Measurements from ENCODE around the gene MIOX.

MIOX gene

DNA sequence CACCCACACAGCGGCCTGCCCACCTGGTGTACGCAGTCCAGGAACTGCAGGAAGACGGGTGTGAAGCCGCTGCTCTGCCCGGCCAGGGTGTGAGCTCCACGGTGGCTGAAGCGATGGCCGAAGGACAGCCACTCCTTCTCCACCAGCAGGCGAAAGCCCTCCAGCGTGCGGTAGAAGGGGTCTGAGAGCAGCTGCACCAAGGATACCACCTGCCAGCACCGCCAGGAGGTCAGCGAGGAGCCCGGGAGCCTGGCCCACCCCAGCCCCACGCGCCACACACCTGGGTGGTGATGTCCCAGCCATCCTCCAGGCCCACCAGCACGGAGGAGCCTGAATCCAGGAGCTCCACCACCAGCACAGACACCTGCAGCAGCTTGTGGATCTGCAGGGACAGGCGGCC is 31.5 kb upstream of the MIOX start:
- DNase-seq = no peak

DNA sequence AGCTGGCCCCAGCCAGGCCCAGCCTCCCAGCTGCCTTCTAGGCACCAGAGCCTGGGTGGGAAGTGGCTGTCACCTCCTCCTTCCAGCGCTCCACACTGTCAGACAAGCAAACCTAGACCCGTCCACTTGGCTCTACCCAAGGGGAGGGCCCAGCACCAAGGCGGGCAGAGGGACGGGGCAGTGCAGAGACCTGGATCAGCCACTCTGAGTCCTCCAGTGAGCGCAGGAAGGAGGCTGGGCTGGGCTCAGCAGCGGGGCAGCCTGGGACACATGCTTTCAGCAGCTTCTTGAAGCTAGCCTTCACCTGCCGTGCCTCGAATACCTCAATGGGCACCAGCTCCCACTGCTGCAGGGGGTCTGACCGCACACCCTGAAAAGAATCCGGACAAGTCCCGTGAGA is 30.6 kb upstream of the MIOX start:
- no peak for DNase-seq

DNA sequence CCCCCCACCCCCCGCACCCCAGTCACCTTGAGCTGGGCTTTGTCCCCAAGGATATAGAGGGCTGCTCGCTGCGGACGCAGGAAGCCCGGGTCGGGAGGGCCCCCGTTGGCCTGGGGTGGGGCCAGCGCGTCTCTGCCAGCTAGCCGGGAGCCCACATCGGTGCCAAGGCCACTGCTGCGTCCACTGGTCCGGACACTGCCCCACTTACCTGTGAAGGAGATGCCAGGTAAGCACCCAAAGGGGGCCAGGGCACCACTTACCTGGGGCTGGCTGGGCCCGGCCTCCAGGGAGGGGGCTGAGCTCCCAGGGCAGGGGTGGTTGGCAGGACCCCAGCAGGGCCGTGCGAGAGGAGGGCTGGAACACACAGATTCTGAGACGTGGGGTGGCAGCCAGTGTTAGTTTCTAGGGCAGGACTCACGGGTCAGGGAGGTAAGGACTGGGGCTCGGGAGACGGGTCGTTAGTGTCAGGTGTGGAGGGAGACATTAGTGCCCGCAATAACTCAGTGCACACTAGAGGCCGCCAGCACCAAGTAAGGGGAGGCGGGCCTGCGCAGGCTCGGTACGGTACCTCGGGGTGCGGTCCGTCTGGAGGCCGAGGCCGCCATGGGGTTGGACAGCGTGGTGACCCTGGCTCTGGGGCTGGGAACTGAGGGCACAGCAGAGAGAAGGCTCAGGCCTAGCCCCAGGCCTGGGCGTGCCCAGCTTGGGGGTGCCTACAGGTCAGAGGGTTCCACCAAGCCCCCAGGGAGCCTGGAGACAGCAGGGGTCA is 30.0 kb upstream of the MIOX start:
- DNase-seq = no peak

DNA sequence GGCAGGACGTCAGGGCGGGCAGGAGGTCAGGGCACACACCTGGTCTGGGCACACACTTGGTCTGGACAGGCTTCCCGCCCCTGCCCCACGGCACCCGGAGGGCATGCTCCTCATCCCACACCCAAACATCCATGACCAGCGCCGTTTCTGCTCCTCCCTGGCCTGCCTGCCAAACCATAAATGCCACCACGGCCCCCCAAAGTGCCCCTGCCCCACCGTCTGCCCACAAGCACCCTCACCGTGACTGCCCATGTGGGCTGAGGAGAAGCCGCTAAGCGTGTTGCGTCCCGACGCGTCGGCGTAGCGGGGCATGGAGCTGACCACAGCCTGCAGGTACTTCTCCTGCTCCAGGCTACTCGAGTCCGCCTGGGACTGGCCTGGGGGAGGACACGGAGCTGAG is 27.6 kb upstream of the MIOX start:
- DNase-seq = no peak

DNA sequence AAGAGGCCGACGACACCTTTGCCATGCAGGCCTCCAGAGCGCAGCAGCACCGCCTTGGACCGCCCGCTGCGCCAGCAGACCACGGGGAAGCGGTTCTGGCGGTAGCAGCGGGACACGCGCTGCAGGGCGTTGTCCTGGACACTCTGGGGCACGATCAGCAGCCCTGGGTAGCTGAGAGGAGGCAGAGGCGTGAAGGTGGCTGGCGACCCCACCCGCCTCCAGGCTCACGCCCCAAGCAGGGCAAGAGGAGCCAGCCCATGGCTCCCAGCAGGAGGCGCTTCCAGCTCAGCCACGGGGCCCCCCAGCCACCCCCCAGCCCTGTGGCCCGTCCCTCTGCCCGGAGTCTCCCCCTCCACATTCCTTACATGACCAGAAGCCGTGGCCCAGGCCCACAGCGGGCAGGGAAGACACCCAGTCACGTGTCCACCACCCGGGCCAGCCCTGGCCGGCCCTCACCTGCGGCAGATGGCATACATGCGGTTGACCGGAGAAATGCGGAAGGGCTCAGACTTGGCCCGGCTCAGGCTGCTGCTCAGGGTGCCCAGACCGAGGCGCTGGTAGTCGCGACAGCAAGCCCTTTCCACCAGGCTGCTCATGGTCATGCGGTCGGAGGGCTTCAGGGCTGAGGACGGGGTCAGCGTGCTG is 27.0 kb upstream of the MIOX start:
- no peak for DNase-seq

DNA sequence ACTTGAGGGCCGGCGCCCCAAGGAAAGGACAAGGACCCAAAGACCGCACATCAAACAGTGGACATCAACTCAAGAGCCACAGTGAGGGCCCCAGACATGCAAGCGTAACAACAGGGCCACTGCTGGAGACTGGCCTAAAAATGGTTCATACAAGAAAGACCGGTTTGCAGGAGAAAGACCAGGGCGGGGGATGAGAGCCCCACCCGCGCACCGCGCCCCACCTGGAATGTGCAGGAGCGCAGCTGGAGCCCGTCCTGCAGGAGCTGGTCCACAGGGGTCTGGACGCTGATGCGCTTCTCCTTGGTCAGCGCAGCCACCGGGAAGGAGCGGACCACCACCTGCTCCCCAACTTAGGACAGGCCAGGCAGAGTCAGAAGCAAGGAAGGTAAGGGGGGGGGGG is 25.7 kb upstream of the MIOX start:
- DNase-seq = no peak

DNA sequence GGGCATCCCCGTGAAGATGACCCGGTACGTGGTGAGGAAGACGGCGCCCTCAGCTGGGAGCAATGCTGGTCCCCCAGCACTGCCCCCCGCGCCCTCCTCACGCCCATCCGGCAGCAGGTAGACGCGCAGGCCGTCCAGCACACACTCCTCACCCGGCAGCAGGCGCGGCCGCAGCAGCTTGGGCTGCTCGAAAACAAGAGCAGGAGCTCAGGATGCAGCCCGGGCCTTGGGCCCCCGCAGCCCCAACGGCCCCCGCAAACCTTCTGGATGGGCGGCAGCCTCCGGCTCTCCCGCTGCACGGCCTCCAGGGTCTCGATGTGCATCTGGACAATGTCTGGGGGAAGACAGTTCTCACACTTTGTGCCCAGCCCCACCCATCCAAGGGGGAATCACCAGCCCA is 25.1 kb upstream of the MIOX start:
- DNase-seq = no peak

DNA sequence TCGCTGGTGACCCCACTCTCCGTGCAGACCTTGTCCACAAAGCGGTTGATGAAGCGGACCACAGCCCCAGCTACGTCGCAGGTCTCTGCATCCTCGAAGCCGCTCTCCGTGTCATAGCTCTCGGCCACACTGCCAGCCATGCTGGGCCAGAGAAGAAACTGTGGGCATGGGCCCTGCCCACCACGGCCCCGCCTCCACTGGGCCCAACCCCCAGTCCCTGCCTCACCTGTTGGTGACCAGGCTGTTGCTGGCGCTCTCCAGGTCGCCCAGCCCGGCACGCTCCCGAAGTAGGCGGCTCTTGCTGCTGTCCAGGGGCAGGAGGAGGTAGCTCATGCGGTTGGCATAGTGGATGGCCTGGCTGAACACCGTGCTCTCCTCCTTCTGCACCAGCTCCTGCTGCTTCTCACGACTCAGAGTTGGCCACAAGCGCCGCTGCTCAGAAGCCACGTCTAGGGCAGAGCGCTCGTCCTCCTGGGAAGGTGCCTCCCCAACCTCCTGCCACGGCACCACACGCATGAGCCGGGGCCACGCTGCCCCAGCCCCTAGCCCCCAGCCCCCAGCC is 24.6 kb upstream of the MIOX start:
- DNase-seq = no peak

DNA sequence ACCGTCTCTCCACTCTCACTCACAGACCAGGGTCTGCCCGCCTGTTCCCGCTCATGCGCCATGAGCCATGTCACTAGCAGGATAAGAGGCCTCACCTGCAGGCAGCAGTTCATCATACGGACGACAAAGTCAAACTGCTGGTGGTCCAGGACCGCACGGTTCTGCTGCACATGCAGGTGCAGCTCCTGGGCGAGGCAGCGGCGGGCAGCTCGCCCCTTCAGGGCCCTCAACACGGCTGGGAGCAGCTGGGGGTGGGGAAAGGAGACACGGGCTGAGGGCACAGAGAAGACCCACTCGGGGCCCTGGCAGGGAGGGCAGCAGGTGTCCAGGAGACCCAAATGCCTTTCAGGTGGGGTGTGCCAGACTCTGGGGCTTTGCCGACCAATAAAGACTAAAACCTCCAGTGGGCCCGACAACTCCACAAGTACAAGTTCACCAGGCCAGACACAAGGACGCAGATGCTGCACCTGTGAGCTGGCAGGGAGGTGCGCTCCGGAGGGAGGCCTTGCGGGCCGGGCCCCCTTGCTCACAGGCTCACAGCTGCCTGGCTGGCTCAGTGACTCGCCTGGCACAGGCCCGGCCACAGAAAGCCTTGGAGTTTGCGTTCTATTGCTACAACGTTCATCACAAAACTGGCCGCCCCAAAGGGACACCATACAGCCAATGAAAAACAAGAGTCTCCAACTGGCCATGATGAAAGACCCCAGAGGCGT is 23.3 kb upstream of the MIOX start:
- no peak for DNase-seq

DNA sequence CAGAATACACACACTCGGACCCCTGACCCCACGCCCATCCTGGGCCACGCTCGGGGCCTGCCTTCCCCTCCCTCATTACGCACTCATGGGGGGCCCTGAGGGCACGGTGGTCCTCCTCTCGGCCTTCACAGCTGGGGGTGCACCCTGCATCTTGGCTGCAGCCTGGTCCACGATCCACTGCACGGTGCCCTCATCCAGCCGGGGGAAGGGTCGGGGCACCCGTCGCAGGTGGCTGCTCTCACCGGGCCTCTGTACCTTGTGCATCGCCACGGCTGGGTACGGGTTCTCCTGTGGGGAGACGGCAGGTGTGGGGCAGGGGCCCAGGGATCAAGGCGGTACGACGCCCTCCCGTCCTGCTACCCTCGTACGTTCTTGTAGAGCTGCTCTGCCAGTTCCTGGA is 22.2 kb upstream of the MIOX start:
- DNase-seq = no peak

DNA sequence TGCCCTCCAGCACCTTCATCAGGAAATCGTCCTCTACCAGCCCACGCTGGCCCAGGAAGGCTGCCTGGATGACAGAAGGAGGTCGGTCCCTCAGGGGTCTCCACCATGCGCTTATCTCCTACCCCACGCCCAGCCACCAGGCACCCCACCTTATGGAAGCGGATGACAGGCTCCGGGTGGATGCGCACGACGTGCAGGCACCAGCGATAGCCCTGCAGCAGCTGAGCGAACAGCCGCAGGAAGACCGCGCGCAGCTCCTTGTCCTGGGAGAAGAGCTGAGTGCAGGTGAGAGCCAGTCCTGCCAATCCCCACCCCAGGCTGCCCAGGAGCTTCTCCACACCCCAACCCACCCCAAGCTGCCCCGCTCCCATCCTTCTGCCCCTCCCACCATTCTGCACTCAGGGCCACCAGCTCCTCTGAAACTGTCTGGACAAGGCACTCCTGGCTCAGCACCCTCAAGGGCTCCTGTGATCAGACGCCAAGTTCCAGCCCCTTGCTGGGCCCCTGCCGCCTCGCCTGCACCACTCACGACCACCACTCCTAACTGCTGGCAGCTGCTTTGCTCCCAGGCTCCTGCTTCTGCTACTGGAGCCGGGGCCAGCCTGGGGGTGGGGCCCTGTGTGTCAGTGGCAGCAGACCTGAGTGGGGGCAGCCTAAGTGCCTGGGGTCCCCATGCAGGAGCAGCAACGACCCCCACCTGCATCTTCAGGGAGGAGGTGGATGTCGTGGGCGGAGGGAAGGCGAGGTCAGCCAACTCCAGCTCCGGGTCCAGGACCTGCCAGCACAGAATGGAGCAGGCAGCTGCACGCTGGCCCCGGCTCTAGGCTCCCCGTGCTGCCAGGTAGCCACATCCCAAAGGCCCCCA is 21.4 kb upstream of the MIOX start:
- no peak for DNase-seq

DNA sequence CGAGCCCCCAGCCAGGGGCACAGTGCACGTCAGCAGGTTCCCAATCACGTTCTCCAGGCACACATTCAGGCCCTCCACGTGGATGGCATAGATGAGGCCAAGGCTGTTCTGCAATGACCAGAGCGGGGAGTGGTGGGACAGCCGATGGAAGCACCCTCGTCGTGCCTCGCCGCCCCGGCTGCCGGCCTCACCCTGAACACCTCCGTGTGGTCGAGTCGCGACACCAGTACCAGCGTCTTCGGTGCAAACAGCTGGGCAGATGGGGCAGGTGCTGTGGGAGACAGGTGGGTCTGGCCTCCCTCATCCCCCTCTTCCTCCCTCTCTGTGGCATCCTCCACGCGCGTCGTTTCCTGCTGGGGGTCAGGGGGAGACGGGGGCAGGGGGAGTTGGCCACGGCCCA is 19.3 kb upstream of the MIOX start:
- DNase-seq = no peak

DNA sequence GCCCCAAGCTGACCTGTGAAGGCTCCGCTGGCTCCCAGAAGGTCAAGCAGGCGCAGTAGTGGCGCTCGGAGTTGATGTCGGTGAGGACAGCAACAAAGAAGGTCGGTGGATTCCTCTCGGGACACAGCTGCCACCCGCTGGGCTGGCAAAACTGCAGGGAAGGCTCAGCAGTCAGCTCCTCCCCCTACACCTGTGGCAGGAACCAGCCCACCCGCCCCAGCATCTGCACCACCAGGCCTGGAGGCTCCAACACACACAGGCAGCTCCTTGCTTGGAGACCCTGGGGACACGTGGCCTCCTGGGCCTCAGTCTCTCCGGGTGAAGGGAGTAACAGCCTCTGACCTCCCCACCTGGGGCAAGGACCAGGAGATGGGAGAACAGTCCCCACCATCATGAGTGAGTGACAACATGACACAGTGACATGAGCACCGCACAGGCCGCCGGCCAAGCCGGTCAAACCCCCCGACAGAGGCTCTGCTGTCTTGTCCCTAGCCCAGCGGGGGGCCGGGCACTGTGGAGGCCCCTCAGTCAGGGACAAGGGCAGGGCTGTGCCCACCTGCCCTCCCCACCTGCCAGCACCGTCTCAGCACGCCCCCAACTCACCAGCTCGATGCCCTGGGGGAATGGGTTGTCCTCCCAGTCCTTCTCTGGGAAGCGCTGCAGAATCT is 18.8 kb upstream of the MIOX start:
- DNase-seq = no peak

DNA sequence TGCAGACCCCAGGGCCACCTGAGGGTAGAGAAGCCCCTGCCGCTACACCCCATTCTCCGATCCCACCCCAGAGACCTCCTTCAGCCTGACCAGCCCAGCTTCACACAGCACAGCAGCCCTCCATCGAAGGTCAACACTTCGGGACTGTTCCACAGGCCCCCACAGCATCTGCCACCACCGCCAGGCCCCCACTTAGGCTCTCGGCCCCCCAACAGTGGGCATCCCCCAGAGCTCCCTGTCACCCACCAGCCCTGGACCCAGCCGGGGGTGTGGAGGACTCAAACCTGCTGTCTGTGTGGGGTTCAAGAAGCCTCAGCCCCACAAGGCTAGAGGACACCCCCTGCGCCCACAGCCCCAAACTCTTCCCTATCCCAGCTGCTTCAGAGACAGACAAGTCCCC is 18.0 kb upstream of the MIOX start:
- DNase-seq = no peak

DNA sequence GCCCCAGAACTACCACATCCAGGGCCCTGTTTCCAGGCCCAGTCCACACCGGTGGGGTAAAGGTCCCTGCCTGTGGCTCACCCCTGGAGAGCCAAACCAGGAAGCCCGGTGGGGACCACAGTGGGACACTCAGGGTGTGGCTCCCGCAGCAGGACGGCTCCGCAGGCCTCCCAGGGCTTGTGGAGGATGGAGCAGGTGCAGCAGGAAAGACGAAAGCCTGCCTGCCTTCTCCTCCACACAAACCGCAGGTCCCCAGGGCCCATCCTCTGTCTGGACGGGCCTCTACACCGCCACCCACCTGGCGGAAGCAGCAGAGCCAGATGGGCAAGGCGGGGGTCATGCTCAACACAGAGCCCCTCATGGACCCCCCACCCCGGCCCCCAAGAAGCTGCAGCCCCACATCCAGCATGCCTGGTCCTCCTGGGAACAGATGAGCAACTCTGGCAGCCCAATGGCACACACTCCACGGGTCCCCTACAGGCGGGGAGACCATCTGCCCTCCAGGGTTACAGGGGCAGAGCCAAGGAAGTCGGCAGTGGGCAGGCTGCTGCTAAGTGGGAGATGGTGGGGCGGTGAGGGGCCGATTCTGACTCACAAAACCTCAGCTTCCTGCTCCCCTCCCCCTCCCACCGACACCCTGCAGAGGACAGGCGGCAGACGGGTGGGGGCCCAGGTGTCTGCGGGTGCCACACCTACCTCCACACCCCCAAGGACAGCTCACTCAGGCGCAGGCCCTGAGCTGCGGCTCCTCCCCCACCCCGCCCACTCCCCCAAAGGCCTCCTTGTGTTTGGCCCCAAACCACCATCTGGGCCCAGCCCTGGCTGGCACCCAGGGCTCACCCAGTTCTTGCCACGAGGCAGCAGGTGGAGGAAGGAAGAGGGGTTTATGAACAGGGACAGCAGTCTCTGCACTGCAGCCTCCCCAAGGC is 17.0 kb upstream of the MIOX start:
- peak; percentile 97 for DNase-seq

DNA sequence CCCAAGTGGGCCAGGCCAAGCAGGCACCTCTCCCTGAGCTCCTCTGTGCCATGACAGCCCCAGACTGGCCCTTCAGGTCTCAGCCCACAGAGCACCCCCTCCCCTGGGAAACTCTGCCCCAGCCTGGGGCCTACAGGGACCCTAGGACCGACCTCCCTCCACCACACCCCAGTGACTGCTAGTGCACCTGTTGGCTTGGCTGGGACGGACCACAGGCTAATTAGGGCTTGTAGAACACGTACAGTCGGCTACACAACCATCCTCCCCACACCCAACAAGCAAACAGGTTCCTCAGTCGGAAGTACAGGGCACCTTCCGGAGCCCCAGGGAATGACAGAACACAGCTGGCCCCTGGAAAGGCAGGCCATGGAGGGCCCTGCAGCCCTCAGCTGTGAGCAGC is 16.2 kb upstream of the MIOX start:
- DNase-seq = no peak

DNA sequence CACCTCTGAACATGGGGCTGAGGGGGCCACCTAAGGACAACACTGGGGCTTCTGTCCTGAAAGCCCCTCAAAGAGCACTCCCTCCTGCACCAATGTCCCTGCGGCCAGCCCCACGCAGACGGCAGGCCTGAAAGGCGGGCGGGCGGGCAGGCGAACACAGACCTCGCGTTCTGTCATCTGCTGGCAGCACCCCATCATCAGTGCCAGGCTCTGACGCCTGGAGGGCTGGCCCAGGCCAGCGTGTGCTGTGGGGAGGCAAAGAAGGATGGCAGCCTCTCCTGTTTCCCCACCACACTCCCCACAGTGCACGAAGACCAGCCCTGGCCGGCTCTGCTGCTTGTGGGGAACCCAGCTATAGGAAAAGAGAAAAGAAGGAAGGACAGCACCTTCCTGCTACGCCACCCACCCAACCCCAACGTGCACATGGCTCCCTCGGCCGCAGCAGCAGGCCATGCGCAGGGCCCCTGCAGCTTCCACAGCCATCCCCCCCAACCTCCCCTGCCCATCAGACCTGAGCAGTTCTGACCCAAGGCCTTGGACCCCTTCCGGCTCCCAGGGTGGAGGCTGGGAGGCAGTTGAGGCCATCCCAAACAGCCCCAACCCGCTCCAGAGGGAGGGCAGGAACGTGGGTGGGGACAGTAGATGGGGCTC is 15.3 kb upstream of the MIOX start:
- DNase-seq = no peak

DNA sequence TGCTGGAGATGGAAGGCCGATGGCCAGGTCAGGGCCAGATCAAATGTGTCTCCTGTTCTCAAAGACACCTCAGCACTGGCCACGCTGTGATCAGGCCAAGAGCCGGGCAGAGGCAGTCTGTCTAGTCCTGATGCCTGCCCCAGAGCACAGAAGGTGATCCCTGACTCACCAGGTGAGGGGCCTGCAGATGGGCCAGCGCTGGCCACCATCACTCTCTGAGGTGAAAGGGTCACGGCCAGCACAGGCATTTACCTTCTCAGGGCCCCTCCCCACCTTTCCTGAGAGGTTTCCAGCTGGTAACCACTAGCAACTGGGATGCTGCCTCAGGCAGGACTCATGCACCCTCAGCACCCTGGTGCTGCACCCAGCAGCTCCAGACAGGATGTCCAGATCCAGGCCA is 14.7 kb upstream of the MIOX start:
- DNase-seq = no peak

DNA sequence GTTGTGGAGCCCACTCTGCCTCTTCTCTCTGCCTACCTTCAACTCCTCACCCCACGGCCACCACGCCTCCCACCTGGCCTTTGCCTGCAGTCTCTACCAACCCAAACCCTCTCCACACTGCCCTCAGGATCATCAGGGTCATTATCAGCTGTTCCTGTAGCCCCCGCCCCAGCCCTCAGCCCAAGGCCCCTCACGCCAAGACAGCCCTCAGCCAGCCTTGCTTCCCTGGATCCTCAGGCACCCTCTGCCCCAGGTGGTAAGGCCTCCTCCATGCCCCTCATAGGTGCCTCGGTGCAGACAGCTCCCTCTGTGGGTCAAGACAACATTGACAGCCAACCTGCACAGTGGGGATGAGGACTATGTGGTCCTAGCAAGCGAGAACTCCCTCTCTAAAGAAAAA is 13.6 kb upstream of the MIOX start:
- peak; percentile 54 for DNase-seq

DNA sequence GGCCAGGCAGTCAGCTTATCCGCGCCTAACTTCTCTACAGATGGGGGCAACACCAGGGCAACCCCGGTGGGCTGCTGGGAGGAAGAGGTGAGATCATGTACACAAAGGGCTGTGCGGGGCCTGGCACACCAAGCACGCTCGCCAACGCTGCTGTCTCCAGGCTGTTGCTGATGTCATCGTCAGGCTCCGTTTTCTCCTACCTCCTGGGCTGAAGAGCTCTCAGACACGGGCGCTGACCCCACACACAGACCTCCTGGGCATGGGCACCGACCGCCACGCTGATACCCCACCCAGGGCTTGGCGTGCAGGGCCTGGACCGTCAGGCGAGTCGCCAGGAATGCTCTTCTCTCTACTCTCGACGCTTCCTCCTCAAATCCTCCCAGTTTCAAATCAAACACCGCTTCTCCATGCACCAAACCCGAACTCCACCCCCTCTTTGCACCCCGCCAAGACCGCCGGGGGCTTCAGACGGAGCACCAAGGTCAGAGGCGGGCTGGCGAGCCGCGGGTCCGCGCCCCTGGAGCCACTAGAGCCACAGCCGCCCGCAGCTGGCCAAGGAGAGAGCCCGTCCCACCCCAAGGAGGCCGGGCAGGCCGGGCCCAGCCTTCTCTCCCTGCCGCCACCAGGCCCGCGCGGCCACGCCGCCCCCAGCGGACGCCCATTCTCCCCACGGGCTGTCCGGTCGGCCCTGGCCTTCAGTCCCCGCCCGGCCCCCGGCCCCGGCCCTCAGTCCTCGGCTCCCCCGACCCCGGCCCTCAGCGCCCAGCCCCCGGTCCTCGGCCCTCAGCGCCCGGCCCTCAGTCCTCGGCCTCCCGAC is 12.6 kb upstream of the MIOX start:
- DNase-seq = peak; percentile 22

All from activated CD4-positive, alpha-beta T cell treated with anti-CD3 and anti-CD28 coated beads, Interleukin-2, amount 50 U/mL, for 1 hour (primary cell).